GM12878 (cell line): ENCODE measurements around the gene C5.

Source experiments
- CEBPB ChIP-seq, 2 experiments: fragments of 150-350 bp in 1 of 2; IDR thresholded peaks; 2 replicates each; pipeline ENCODE4 v1.6.1; 2012 to 2014; ENCODE audit warnings: low read depth in 2 of 2, low read length in 2 of 2, borderline replicate concordance in 1 of 2, inconsistent platforms in 1 of 2
- GATAD2B ChIP-seq: fragments of 450-650 bp; conservative IDR thresholded peaks from 2 replicates; pipeline ENCODE4 v1.6.1; 2017; ENCODE audit warnings: low read depth, mild to moderate bottlenecking, moderate library complexity
- TAF1 ChIP-seq: IDR thresholded peaks from 2 replicates; pipeline ENCODE4 v1.6.1; 2011; ENCODE audit warnings: mild to moderate bottlenecking, low read depth, low read length, borderline replicate concordance
- TCF7 ChIP-seq: IDR thresholded peaks from 2 replicates; pipeline ENCODE4 v1.6.1; 2014; ENCODE audit warnings: antibody characterized with exemption, borderline replicate concordance
- TF ChIP-seq, protein P1 (sequence below), 3 experiments: IDR thresholded peaks in 2 of 3; conservative IDR thresholded peaks in 1 of 3; 2 replicates each; pipeline ENCODE4 v1.5.1; 2011; ENCODE audit warnings: low read depth in 3 of 3, low read length in 3 of 3, mild to moderate bottlenecking in 3 of 3, control low read depth in 2 of 3, moderate library complexity in 2 of 3, inconsistent platforms in 1 of 3, mixed read lengths in 1 of 3; ENCODE audit not compliant: control insufficient read depth in 2 of 3, insufficient read depth in 1 of 3; ENCODE audit errors: extremely low read depth in 1 of 3
- TF ChIP-seq, protein P2 (sequence below): IDR thresholded peaks from 2 replicates; pipeline ENCODE4 v1.6.1; 2012; ENCODE audit warnings: low read depth, low read length, improper control_type of control experiment

DNA sequence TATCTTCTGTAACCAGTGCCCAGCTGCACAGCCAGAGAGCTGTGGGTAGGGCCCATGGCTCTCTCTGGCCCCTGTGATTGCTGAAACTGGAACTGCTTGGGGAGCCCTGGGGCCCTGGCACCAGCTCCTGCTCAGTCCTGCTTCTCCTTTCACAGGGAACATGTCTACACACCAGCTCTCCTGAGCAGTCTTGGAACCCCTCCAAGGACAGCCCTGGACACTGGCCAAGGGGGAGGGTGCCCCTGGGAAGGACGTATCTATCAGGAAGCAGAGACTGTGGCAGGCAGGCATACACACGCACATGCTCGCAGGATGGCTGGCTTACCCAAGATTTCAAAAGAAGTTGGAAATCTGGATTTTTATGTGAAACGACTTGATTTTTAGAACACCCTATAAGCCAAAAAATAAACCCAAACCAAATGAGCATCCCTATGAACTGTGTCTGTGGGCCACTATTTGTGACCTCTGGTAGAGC is 114.7 kb downstream of the C5 start:
- TF ChIP-seq GATAD2B: no peak
- TF ChIP-seq, protein P1, sequence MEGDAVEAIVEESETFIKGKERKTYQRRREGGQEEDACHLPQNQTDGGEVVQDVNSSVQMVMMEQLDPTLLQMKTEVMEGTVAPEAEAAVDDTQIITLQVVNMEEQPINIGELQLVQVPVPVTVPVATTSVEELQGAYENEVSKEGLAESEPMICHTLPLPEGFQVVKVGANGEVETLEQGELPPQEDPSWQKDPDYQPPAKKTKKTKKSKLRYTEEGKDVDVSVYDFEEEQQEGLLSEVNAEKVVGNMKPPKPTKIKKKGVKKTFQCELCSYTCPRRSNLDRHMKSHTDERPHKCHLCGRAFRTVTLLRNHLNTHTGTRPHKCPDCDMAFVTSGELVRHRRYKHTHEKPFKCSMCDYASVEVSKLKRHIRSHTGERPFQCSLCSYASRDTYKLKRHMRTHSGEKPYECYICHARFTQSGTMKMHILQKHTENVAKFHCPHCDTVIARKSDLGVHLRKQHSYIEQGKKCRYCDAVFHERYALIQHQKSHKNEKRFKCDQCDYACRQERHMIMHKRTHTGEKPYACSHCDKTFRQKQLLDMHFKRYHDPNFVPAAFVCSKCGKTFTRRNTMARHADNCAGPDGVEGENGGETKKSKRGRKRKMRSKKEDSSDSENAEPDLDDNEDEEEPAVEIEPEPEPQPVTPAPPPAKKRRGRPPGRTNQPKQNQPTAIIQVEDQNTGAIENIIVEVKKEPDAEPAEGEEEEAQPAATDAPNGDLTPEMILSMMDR (IDR thresholded peaks at IDR 0.05 in 2 of 3, conservative IDR thresholded peaks at IDR 0.05 in 1 of 3; ENCODE audit: control insufficient read depth in 2 of 3, extremely low read depth in 1 of 3, insufficient read depth in 1 of 3, low read depth in 3 of 3, low read length in 3 of 3): no peak
- TF ChIP-seq CEBPB (IDR thresholded peaks at IDR 0.05; ENCODE audit: borderline replicate concordance in 1 of 2, low read depth in 2 of 2, low read length in 2 of 2): no peak
- TF ChIP-seq TCF7: no peak
- TF ChIP-seq TAF1: no peak
- TF ChIP-seq, protein P2, sequence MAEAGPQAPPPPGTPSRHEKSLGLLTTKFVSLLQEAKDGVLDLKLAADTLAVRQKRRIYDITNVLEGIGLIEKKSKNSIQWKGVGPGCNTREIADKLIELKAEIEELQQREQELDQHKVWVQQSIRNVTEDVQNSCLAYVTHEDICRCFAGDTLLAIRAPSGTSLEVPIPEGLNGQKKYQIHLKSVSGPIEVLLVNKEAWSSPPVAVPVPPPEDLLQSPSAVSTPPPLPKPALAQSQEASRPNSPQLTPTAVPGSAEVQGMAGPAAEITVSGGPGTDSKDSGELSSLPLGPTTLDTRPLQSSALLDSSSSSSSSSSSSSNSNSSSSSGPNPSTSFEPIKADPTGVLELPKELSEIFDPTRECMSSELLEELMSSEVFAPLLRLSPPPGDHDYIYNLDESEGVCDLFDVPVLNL: no peak
